Muscle of arm (tissue), 12 donors: ENCODE measurements around the gene TRERF1. TPM values are rescaled to one million over a fixed set of nuclear protein-coding genes. Genes with fewer than 3 reads are reported as not detected.

Source experiments
- DNase-seq: peaks from one replicate; pipeline ENCODE4 v3.0.0-alpha.2; 2013
- polyA plus RNA-seq, 12 donors: library from polyadenylated mRNA; unstranded; fragments of 120-200 nt; gene quantifications; one replicate each; pipeline ENCODE4 v1.2.1, GENCODE V29; 2013; ENCODE audit not compliant: insufficient read length in 12 of 12

TRERF1 gene
- polyA plus RNA-seq, 12 donors = 7.0 to 20.6 (median 9.2) TPM; not detected in 1

DNA sequence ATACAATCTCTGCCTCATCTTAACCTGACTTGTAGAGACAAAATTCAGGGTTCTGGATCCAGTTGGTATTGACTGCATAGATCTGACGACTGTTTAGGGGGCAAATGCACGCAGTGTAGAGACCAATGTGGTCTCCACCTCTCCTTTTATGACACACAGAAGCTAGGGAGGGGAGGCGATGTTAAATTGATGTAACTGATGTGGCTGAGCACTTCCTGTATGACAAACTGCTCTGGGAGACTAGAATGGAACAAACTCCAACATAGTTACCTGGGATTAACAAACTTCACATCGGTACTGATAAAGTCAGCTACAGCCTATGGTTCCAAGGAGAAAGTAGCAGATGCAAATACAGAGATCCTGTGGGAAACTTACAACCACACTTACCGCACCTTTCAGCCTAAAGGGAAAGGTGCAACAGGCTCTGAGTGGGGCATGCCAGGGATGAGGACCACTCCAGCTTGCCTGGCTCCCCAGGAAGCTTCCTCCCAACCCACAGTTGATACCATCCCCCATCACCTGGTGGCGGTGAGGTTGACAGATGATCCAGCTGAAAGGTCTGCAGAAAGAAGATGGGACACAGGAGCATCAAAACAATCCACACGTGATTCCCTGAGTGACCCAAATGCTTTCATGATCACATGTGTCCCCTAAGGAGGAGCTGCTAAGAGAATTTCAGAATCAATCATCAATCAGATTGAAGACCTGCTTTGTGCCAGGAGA lies 173.4 kb downstream of the TRERF1 start:
- no peak for DNase-seq

DNA sequence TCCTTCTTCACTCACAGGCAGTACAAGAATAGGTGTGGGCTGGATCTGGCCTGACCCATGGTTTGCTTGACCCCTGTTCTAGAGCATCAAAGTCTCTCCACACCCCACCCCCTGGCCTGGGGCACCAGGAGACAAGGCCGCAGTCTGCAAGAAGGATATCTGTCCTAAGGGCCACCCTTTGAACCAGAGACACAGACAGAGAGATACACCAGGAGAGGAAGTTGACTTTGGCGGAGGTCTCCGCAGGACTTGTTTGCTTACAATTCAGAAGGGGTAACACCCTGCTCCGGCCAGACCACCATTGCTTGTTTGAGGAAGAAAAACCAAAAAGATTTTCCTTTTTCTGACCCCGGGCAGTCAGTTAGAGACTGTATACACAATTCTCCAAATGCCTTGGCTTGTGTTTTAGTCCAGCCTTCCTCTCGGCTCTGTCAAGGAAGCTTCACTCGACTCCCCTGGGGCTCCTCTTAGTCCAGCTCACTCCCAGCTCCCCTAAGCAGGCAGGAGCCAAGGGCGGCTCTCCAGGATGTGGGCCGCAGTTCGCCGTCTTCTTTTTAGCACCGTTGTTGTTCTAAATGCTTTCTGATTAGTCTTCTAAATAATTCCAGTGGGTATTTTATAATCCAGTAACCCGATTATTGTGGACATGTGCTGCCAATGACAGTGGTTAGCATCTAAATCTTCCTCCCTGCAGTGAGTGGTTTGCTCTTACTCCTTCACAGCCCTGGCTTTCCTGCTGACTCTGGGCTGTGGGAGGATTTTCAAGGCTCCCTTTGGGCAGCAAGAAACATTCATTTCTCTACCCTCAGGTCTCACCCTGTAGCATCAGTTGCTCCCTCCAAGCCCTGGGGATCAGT lies 175.5 kb downstream of the TRERF1 start:
- DNase-seq = peak; percentile 74

DNA sequence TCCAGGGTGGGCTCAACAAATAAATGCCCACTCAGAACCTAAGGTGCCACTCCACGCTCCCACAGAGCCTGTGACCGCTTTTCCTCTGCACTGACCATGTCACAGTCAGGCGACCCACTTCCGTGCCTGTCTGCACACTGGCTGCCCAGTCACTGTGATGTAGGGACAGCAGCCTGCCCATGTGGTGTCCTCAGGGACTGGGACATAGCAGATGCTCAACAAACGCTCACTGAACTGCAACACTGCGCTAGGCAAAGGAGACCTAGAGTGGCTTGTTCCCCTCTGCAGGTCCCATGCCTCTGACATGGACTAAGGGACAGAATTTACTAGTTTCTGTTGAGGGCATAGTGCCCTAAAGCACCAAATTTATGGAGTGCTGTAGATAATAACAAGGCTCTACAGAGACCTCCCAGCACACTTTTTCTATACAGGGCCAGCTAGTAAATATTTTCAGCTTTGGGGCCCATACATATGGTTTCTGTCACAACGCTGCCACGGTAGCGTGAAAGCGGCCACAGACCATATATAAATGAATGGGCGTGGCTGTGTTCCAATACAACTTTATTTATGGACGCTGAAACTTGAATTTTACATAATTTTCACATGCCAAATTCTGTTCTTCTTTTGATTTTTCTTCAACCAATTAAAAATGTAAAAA lies 176.2 kb downstream of the TRERF1 start:
- no peak for DNase-seq

DNA sequence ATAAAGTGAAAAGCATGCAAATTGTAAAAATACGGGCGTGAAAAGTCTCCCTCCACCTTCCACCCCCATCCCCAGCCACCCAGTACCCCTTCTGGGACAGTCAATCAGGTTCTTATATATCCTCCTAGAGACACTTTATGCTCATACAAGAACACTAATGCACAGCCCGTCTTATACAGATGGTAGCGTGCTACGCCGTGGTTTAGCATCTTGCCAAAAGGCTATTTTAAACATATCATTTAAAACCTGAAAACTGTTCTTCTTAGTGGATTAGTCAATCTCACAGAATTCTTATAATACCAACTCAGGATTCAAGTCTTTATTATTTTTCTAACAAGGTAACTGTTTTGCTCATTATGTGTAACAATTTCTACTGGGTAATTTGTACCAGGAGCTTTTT lies 176.8 kb downstream of the TRERF1 start:
- no peak for DNase-seq

DNA sequence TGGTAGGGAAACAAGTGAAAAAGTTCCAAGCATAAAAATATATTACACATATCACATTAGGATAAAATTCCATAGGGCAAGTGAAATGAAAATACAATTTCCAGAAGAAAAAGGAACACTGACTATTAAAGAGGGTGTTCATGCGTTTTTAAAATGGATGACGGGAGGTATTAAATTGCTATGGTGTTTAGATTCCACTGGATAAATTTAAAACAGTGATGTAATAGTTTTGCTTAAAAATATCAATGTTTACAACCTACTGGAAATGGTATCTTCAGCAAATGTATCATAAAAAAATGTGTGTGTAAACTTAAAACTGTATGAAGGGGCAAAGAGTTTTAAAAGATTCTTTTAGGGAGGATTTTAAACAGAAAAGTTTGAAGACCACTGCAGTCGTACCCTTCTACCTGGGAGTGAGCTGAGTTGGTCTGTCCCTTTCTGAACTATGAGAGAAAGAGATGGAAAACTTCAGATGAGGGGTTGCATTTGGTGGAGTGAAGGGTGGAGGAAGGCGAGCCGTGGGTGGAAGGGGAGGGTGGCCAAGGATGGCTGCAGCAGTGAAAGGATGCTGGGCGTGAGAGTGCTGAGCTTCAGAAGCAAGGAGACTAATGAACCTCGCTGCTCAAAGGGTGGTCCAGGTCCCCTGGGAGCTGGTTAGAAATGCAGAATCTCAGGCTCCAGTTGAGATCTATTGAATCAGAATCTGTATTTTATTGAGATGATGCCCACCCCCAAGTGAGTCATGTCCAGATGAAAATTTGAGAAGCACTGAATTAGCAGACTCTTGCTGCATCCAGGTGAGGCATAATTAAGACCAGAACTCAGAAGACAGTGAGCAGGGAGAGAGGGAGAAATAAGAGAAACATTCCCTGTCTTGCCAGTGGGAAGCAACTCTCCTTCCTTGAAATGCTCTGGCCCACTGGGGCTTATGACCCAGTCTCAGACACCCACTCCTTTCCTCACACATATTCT lies 179.6 kb downstream of the TRERF1 start:
- DNase-seq = no peak

DNA sequence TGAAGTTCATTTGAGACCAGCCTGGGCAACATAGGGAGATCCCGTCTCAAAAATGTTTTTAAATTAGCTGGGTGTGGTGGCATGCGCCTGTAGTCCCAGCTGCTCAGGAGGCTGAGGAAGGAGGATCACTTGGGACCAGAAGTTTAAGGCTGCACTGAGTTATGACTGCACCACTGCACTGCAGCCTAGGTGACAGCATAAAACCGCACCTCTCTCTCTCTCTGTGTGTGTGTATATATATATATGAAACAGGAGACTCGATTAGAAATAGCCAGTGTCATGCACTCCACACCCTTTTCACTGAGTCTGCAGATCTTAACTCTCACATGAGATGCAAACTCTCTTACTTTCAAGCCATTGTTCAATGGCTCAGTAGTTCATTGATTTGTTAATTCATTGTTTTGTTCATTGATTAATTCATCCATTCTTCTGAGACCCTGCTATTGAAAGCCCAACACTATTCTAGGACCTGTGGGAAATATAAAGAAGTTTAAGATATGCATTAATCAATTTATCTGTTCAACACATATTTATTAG lies 181.7 kb downstream of the TRERF1 start:
- DNase-seq = no peak

DNA sequence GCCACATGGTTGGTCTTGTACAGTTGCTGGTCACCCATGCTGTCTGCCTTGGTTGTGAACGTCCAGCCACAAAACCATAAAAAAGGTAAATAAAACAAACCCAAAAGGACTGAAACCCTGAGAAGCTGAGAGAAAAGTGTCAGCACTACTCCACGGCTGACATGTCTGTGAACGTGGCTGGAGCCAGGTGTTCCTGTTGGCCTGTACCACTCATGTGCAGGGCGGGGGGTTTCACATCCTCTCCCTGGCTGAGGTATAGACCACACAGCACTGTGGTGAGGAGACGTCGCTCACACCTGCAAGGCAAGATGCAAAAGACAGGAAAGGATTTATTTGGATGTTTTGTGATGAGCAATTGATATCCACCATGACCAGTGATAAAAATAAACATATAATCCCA lies 182.2 kb downstream of the TRERF1 start:
- no peak for DNase-seq

DNA sequence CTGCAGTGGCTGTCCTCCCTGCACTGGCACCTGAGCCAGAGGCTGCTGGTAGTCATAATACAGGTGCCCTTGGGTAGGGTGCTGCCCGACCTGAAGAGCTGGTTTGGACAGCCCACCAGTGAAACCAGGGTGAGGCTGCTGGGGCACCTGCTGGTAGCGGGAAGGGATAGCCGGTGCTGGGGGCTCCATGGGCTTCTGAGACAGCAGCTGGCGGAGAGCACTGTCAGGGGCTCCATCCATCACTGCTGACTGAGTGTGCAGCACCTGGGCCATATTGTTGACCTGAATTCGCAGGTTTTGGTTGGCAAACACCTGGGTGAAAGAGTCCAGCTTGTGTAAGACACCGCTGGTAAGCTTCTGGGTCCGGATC lies 182.9 kb downstream of the TRERF1 start:
- DNase-seq = no peak

DNA sequence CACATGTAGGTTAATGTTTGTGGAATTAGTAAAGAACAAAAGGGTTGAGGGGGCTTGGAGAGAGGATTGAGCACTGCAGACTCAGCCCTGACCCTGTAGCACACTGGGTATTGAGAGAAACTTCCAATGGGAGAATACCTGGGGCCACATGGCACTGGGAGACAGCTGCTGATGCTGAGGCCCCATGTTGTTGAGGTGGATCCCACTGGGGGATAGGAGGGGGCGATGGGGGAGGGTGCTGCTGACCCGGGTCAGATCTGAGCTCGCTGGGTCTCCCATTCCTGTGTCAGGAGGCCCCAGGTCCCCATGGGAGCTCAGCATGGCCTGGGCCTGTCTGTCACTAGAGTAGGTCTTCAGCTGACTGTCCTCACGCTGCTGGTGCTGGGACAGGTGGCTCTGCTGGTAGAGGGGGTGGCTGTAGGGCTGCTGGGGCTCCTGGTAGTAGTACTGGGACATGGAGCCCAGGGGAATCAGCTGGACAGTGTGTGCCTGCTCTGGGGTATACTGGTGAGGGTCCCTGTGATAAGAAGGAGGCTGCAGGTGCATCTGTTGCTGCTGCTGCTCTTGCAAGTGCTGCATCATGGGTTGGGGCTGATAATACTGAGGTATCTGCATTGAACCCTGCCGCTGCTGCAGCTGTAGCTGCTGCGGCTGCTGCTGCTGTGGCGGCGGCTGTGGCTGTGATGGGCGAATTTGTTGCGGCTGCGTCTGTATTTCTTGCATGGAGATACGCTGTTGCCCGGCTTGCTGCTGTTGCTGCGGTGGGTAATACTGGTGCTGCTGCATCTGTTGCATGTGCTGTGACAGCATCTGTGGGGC lies 183.5 kb downstream of the TRERF1 start:
- DNase-seq = no peak

DNA sequence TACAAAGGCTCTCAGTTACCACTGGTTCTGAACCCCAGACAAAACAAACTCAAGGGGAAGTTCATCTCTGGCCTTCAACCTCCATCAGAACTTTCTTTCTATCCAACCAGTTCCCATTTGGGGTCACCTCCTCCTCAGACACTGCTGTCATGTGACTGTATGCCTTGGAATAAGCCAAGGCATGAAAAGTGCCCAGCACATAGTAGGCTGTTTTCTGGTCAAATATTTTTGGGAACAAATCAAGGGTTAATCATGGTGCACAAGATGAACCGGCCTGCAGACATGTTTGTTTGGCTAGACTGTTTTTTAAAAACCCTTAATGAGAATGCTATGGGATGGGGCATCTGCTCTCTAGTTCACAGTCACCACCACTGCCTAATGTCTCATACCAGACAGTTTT lies 185.2 kb downstream of the TRERF1 start:
- DNase-seq = no peak

DNA sequence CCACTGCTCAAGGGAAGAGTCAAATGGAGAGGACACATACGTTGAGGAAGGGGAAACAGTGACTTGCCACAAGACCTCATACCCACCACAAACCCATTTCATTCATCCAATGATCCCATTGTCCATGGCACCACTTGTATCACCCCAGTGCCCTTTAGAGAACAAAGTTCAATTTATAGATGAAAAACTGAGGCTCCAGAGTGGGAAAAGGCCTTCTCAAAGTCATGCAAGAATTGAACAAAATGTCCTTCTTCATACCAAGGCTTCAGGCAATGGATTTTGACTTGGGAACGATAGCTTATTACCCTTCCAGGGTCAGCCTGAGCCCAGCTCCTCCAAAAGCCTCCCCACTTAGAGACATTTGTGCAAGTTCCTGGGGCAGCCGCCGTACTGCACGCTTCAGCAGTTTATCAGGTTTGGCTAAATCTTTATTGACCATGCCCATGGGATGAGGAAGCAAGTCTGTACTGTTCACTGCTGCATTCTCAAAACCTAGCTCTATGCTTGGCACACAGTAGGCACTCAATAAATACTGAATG lies 186.8 kb downstream of the TRERF1 start:
- no peak for DNase-seq

DNA sequence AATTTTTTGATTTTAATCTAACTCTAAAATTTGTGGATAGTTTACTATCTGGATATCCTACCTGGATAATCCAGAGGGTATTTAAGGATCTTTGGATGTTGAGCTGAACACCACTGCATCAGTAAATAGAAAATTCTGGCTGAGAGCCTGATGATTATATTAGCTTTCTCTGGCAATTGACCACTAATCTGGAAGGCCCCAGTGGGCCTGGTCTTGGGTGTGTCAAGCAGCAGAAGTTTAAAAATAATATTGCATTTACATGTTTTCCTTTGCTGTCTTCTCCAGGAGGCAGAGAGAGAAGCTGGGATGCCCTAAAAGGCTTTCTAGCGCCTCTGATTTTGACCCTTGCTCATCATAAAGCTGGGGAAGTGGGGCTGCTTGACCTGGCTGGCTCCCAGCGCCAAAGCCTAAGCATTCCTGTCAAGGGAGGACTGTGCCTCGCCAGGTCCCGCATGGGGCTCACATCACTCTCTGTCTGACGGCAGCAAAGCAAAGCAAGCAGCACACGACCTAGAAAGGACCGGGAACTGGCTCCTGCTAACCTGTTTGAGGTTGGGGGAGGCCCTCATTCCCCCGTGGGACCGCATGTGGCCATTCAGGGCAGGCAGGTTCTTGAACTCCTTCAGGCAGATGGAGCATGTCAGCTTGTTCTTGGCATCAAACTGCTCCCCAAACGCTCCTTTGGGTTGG lies 187.4 kb downstream of the TRERF1 start:
- DNase-seq = no peak

DNA sequence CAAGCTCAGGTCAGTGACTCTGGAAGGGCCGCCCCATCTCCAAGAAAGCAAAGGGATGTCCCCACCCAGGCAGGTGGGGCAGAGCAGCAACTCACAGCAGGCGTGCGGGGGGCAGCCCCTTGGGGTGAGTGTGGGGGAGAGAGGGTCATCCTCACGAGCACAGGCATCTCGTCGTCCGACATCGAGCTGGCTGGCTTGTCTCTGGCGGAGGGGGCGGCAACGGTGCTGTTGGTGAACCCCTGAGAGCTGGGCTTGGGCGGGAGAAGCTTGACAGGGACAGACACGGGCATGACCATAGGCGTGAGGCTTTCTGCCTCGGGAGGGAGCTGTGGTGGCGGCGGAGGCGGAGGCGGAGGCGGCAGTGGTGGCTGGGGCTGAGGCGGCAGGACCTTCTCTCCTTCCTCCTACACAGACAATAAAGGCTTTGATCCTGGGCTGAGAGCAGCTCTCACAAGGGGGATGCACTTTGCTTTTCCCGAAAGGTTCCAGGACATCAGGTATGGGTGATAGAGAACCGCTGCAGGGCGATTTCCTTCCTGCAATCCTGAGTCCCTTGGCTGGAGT lies 188.5 kb downstream of the TRERF1 start:
- no peak for DNase-seq

DNA sequence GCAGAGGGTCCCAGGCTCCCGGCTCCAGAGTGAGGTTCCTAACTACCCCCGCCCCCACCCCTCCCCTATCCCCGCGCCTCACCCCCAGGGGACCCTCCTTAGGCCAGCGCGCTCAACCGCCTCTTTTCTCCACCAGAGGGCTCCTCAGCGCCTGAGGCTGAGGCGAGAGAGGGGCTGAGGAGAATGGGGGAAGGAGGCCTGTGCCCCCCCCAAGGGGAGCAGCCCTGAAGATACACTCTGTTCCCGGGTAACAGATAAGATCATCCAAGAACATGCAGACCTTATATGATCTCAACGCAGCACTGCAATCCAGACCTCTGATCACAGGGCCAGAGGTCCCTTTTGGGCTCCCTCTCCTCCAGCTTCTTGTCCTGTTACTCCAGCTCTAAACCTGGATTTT lies 190.8 kb downstream of the TRERF1 start:
- no peak for DNase-seq

DNA sequence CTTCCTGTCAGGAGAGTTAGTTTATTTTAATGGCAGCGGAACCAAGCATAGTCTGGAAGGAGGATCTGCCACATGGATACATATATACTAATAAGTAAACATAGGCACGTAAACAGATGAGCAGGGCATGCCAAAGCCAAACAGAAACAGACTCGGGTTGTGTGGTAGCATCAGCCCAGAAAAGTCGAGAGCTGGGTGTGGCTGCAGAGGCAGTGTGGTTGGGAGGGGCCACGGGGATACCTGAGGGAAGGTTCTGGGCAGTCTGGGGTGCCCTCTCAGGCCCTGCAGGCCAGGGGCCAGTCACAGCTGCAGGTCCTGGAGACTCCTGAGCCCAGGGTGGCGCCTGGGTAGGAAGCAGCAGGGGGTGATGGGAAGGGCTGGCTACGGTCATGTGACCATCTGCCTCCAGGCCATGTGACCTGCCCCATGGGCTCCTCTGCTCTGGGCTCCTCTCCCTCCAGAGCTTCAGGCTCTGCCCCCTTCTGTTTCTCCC lies 191.3 kb downstream of the TRERF1 start:
- no peak for DNase-seq

DNA sequence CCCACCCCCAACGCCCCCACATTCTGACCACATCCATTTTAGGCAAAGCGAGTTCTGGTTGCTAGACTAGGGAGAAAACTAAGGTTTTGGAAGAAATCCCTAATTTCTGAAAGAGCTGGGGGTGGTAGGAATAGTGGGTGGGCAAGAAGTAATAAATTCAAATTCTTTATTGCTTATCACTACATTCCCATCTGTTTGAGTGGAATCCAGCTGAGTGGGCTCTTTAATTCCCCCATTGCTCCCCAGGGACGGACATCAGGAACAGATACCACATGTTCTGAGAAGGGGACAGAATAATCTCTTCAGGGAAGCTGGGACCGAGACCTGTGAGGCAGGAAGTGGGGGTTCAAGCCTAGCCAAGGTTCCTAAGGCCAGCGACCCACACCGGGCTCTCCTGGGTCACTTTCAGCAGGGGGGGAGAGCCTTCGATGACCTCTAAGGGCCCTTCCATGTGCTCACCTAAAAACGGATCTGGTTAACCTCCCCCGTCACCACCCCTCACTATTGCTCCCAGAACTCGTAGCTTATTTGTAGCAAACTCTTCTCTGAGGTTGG lies 191.8 kb downstream of the TRERF1 start:
- no peak for DNase-seq

DNA sequence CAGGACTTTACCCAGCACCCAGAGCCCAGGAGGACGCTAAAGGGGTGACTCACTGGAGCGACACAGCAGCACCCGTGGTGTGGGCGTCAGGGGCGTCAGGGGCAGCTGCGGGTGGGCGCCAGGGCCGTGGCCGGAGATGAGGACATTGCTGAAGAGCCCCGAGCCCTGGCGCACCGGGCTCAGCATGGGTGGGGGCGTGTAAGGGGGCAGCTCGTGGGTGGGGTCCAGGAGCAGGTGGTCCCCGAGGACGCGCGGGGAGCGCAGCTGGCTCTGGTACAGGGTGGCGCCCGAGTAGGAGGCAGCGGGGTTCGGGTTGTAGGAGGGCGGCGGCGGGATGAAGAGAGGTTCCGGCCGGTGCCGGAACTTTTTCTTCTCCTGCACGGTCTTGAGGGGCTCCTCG lies 192.4 kb downstream of the TRERF1 start:
- no peak for DNase-seq

DNA sequence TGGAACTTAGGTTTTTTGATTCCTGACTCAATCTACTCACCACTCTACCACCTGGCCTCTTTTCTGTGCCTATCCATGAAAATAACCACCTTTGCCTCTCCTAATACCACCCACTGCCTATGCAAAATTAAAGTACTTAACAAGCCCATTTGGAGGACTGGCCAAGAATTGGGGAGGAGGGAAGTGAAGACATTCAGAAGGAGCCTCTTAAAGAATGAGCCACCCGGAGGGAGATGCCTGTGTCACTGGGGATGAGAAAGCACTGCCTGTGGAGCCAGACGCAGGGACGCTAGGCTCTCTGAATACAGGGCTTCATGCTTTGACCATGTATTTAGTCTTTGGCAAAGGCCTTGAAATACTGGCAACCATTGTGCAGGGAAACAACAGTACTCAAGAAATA lies 194.1 kb downstream of the TRERF1 start:
- no peak for DNase-seq

DNA sequence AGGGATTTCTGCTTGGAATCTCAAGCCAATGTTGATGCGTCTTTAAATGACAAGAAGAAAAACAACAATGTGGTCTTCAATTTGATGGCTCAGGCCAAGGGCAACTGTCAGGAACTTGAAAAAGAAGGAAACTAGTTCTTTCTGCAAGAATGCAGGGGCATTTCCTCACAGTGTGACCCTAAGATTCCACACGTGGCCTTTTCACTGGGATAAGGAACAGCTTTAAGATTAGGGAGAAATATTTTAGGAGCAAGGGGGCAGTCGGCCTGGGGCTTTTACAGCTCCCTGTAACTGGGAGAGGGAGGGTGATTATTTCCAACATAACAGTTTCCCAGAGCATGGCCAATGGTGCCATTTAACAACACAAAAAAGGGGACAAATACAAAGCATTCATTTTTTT lies 194.7 kb downstream of the TRERF1 start:
- DNase-seq = no peak
